Activated naive CD8-positive, alpha-beta T cell treated with anti-CD3 and anti-CD28 coated beads, Interleukin-2, amount 50 U/mL, for 16 hours (primary cell): ENCODE measurements around the gene TTLL5.

ENCODE experiments used
- DNase-seq: peaks from one replicate; pipeline ENCODE4 v3.0.0-alpha.2; 2020; ENCODE audit warnings: low read depth, low spot score

Gene TTLL5

DNA sequence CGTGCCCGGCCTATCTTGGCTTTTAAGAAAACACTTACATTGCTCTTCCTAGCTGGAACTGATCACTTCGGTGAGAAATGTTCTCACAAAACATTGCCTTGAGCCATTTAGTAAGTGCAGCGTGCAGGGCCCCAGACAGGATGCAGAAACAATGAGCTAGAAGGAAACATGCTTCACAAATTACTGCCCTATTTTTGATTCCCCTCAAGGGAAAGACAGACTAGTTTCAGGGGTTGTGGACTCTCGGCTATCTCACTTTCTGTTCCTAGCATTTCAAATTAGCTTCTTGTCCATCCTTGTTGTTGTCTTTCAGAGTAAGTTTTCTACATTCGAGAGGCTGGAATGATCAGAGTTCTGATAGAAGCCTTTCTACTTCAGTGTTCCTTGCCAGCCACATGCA, 299.2 kb downstream of the TTLL5 start:
- DNase-seq, result no peak

DNA sequence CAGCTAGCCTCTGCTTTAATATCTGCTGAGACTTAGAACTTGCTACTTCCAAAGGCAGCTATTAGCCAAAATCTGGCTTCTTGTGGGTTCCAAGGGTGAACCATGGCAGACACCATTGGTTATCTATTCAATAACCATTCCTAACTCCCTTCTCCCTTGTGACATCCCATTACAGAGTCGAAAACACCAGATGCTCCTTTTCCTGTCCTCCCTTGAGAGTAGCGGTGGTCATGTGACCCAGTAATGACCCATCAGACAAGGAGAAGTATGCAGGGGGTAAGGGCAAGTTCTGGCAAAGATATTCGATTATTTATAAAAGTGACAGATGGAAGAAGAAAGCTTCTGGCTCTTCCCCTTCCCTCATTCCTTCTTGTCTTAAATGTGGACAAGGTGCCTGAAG, 300.6 kb downstream of the TTLL5 start:
- no peak for DNase-seq

DNA sequence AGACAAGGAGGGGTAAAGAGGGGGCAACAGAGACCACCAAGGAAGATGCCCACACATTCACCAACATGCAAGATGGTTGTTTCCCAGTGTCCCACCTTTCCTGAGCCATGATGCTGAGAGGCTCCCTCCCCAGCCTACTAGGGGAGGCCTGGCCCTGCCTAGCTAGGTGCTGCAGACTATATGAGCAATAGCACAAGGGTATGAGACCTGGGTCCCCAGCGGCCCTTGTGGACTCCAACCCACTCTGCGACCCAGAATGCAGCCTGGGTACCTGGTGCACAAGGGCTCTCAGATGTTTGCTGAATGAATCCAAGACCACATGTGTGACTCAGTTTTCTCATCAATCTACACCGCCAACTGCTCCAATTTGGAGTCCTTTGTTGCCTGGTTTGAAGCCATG, 306.8 kb downstream of the TTLL5 start:
- no peak for DNase-seq

DNA sequence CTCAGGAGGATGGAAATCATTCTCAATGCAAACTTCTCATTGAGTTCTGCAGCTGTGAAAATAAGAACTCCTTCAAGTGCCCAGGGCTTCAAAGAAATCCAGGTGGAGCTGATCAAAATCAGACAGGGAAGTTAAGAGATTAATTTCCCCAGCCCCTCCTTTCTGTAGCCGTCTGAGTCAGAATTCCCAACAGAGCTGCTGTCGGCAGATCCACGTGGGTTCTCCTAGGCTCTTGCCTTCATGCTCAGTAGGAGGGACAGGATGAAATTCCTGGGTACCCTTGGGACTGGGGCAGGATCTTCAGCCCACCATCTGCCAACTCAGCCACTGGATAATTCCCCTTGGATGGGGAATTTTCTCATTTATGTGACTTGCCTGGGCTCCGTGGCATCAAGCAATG, 307.4 kb downstream of the TTLL5 start:
- no peak for DNase-seq

DNA sequence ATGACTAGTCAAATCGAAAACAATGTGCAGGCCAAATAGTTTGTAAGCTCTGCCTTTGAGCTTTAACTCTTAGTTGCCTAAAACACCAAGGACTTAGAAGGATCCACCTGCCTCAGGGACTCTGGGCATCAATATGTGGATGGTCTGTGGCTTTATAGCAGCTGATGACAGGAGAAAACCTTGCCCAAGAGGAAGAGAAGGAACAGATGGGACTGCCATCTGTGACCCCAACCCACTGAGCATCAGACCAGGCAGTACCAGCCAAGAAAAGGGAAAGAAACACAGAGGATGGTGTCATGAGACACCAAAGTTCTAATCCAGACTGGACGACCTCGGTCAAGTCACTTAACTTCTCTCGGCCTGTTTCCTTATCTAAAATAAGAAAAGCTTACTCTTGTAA, 308.1 kb downstream of the TTLL5 start:
- DNase-seq, result no peak

DNA sequence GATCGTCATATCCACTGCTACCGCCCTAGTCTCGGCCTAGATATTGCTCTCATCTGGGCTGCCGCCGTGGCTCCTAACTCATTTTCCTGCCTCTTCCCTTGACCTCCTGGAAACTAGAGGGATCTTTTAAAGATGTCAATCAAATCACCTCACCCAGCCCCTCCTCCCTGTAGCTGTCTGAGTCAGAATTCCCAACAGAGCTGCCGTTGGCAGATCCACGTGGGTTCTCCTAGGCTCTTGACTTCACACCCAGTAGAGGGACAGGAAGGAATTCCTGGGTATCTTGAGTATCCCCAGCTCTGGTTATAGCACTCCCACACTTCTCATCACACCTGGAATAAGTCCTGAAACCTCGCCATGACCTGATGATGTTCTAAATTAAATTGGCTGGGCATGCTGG, 308.8 kb downstream of the TTLL5 start:
- no peak for DNase-seq

DNA sequence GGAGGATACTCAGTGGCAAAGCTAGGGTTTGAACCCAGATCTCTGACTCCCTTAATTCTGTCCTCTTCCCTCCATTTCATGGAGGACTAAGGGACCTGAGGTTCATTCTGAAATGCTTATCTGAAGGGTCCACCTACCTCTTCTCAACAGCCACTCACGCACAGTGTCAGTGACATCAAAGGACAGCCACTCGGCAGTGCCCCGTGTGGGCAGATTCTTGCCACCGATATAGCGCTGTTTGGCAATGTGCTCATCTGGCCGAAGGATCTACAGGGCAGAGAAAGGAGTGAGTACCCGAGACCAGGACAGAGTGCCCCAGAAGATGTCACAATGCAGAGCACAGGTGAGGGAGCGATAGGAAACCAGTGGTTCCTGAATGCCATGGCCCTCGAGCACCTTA, 309.9 kb downstream of the TTLL5 start:
- DNase-seq, result no peak

DNA sequence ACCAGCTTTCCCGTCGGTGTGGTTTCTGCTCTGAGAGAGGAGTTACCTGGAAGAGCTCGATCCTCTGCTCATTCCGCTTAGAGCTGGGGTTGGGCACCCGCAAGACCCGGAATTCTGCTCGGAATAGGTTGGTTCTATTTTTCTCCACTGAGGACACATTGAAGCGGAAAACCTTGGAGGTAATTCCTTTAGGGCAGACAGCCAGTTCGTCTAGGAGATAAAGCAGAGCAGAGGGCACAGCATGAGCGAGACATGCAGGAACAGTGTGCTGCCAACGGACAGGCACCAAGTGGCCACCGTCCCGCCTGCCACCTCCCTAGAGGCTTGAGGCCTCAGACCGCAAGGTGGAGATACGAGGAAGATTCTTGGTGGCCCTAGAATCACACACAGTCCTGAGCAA, 310.5 kb downstream of the TTLL5 start:
- no peak for DNase-seq

DNA sequence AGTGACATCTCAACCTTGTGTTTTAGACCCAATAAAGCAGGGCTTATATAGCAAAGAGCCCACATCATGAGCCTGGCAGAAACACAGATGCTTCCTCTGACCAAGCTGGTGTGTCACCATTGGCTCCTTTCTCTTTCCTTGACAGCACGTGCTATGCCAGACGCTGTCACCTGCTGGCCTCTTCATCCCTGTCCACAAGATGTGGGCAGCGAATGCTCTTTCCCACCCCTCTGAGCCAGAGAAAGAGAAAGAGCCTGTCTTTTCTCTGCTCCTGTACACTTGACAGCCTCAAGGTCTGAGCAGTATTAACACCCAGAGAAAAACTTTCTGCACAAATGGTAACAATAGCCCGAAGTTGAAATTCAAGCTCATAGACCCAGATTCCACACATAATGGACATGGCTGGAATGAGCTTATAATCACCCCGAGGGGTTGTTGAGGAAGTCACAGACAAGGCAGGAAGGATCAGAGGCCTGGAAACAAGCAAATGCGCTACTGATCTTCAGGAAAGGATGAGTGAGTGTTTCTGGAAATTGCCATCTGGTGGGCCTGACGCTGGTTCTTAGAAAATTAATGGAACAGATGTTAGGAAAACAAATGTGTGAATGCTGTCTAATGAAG, 311.9 kb downstream of the TTLL5 start:
- no peak for DNase-seq

DNA sequence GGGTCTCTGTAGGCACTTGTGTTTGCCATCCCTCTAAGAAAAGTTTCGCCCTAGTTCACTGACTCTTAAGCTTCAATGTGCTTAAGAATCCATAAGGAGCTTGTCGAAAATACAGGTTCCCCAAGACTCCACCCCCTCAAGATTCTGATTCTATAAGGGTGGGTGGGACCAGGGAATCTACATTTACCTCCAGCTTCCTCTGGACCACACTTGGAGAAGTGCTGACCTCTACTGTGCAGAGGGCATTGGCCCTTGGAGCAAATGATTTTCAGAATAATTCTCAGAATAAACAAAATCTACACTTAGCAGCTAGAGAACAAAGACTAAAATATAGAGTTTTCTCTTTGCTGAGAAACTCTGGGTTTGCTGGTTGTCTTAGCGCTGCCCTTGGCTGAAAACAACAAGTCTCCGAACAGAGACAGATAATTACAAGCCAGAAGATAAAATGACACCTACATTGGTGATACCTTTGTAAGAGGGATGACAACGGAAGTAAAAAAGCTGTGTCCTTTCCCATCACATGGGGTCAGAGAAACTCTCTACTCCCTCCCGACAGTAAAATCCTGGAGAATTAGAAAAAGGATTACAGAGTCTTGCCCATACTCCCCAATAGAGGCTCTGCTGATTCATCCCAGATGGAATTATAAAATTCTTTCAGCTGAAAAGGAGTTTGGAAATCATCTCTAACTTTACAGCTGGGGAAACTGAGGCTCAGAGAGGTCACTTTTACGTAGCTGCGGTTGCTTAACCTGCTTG, 316.0 kb downstream of the TTLL5 start:
- no peak for DNase-seq

DNA sequence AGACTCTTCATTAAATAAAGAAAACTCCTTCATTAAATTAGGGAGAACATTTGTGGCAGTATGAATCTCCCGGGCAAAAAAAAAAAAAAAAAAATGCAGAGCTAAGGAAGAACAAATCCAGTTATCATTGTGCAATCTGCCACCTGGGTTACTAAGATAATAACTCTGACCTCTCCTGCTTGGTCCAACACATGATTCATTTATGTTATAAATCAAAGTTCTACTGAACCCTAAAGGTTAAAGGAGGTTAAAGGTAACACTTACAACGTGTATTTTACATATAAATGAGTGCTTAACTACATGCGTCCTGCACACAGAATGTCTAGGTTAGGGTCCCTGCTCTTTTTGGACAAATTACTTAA, 316.5 kb downstream of the TTLL5 start:
- DNase-seq, result no peak

DNA sequence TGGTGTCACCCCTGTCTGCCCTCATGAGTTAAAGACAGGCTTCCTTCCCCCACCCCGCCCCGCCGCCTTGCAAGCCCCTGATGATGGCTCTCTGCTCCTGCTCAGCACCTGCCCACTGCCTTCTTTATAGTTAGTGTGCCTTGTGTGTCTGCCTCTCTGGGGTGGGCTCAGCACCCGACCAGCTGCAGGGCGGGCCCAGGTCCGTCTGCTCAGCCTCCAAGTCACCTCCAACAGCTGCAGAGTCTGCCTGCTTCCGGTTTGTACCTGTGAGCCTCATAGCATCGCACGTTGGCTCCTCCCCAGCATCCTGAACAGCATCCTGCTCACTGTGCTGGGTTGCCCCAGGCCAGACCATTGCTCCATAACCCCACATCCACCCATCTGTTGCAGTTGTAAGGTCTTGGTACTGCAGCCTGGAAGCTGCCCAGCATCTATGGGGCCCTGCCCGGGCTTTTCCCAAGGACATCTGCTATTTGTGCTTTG, 317.2 kb downstream of the TTLL5 start:
- no peak for DNase-seq

DNA sequence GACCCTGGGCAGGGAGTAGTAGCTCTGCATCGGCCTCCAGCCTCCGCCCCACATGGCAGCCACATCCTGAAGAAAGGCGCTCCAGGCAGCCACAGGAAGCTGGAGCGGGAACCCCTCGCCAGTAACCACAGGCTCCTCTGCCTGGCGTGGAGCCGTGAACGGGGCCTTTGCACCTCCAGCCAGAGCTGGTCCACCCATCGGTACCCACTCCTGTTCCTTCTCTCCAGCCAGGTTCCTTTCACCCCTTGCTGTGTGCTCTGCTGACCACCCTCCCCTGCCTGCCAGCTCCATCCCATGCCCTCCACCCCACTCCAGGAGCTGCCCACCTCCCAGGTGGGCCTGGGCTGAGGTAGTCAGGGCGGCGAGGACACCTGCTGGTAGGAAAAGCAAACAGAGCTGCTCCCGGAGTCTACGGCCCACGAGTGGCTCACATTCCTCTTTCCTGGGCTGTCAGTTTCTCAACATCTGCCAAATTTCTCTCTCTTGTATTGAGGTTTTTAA, 318.1 kb downstream of the TTLL5 start:
- no peak for DNase-seq

DNA sequence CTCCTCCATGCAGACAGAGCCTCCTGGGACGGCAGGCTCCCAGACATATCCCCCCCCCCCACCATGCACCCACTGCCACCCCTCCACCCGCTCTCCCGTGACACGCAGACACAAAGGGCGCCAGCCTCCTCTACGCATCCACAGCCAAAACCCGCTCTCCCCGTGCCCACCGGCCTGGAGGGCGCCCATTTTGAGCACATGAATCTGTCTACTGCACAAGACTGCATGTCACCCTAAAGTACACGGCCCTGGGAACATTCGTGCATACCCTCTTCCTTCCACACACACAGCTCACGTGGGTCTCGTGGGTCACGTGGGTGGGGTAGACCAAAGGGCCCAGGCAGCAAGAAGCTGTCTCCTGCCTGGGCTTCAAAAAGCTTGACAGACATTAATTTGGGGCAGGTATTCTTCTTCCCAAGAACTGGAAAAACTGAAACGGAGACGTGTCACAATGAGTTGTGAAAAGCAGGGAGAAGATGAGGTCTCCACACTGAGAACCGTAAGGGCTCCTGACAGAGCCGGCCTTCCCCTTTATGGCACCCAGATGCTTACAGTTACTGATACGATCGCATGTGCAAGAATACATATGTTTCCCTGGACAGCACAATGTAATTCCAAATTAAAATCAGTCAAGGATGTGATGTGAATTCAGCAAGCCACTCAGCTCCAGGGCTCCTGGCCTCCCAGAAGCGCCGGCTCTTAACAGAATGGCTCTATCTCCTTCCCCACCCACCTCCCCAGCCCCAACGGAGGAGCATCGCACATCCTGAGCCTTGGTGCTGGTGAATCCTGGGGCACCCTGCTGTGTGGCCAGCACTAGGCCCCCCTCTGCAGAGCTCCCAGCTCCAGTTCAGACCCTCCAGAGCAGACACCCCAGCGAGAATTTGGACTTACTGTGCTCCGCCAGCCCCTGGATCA, 318.9 kb downstream of the TTLL5 start:
- no peak for DNase-seq

DNA sequence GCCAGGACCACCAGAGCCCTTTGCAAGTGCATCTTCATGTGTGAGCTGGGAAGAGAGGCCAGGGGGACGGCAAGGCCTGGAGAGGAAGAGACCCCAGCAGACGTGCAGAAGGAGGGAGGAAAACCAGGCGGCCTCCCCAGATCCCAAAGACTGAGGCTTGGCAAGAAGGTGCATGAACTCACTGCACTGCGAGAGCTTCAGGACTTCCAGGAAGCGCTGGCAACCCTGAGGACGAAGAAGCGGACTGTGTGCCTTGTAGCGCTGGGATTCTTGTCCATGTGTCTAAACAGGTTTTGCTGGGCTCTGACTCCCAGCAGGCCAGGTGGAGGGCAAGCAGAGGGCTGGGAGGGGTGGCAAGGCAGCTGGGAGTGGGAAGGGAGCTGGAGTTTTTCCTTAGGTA, 319.8 kb downstream of the TTLL5 start:
- no peak for DNase-seq

DNA sequence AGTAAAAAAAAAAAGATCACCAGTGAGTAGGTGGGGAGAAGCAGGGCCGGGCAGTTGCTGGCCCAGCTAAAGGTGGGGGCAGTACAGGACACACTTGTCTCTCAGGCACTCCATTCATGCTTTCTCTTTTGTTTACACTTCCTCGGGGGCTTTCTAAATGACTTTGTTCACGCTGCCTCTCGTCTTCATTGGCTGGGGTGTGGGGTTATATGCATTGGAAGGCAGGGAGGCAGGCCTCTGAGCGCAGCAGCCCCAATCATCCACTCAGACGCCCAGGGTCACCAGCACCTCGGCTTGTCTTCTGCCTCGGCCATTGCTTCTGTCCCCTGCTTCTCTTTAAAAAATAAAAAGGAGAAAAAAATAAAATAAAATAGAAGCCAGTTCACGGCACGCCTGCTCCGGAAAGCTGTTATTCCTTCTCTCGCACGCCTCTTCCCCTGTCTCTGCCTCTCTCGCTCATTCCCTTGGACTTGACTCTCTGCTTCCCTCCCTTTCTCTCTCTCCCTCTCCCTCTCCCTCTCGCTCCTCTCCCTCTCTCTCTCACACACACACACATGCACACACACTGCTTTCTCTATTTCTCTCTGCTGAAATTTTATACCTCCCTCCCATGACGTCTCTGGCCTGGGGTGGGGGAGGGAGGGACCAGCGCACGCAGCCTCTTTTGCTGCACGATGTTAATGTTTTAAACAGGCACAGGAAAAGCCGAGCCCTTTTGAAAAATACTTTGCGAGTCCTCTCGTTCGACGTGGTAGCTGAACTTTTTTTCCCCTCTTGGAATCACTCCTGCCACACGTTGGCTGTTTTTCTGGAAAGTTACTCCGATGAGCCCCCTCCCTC, 320.6 kb downstream of the TTLL5 start, which contains the start of gene TGFB3:
Gene TGFB3, minus strand, starts transcription at position 570 of the 840 bp plus-strand sequence. CDS start 1,102 bp downstream, outside the sequence.
- peak; percentile 10 for DNase-seq

DNA sequence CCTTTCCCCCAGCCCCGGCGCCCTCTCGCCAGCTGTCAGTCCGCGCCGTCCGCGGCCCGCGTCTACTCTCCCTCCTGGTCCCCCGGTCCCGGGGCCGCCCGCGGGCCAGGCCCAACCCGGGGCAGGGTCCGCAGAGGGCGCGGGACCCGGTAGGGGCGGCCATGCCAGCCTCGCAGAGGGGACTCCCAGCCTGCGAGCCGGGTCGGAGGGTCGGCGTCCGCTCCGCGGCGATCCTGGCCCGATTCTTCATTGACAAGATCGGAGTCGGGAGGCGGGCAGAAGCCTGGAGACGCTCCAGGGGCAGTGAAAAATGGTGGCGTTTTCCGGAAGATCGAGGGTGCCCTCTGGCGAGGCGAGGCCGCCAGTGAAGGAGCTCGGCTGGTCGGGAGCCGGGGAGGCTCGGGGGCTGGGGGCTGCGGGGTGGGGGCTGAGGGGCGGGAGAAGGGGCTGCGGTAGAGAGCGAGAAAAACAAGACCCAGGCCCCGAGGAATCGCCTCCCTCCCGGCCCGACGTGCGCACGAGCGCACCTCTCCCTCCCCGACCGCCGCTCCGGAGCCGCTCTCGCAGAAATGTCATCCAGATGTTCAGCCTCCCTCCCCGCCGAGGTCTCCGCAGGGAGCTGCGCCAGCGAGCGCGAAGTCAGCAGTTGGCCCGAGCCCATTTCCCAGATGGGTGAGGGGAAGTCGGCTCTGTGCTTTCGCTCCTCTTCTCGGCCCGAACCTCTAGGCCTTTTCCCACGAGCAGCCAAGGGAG, 321.4 kb downstream of the TTLL5 start:
- DNase-seq, result peak; percentile 25

DNA sequence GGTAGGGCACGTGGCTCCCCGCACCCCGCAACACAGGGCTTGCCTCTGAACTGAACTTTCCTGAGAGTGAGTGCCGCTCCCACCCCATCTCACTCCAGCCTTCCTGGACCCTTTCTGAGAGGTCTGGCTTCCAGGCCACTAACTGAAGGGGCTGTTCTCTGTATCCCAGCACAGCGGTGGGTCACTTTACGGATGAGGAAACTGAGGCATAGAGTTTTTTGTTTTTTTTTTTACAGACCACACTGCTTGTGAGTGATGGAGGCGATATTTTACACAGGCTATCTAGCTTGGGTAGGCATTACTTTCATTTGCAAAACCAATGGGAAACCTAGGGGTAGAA, 321.9 kb downstream of the TTLL5 start:
- DNase-seq, result no peak

DNA sequence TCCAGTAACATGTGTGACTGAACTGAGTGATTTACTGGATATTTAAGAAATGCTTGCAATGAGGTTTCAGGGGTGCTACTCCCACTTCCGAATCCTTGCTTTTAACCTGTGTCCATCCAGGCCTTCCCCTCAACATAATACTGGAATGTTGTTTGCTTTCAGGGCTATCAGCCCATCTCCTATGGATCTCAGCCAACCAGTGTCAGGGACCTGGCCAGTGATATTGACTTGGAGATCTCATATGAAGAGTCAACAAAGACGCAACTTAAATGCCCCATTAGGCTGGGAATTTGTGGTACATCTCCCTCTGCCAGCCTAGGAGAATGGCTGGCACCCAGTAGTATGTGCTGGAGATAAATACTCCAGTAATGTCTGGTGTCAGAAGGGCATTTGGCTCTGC, 323.6 kb downstream of the TTLL5 start:
- DNase-seq, result no peak

DNA sequence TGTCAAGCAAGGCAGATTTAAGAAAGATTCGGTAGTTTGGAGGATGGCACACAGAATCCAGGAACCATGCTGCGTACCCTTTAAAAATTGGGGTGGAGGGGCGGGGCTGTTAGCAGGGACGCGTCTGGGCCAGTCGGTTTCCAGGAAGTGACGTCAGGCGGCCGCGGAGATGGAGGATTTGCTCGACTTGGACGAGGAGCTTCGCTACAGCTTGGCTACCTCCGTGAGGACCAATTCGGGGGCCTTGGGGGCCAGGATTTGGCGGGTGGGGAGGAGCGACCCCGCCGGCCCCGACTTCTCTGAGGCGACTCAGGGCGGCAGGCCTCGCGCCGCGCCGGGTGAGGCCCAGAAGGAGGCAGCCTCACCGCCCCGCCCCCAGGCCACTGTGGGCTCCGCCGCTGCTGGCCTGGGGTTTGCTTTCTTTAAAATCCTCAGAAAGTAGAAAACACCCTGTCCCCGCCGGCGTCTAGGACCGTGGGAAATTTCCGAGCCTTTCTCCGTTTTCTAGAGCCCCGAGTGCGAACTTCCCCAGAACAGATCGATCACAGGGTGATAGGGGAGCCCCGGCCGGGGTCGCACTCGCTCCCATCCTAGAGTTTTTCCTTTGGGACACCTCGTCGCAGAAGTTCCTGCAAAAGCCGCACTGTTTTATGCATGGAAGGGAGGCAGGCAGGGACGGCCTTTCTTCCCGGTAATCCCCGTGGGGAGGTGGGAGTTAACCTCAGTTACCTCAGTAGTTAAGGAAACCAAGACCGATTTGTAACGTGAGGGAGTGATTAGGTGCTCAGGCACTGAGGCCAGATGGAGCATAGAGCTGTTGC, 324.8 kb downstream of the TTLL5 start, which contains the start of gene IFT43:
Gene IFT43, plus strand, starts transcription at position 146 of the 821 bp plus-strand sequence. Its CDS starts 24 bp downstream, at position 170.
- peak; percentile 83 for DNase-seq
